ENCODE data around the gene WASHC3. TPM values are rescaled to one million over a fixed set of nuclear protein-coding genes. Genes with fewer than 3 reads are reported as not detected.

WASHC3 gene
- total RNA-seq, 1 experiment from 2014 or later = 24.9 TPM

DNA sequence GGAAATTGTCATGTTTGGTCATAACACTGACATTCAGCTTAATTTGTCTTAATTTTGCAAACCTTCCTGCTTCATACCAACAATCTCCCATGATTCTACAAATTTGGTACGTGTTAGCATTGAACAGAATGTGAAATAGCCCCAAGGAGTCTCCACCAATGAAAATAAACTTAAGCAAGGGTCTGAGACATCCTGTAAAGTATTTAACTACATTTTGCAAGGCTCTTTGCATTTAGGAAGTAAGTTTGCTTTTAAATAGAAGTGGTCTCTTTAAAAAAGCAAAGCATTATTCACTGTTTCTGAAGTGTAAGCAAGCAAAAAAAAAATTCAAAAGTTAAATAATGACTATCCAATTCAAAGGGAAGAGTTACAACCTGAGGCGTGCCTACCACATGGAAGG lies 79.9 kb downstream of the WASHC3 start:
- TF ChIP-seq, protein P1, sequence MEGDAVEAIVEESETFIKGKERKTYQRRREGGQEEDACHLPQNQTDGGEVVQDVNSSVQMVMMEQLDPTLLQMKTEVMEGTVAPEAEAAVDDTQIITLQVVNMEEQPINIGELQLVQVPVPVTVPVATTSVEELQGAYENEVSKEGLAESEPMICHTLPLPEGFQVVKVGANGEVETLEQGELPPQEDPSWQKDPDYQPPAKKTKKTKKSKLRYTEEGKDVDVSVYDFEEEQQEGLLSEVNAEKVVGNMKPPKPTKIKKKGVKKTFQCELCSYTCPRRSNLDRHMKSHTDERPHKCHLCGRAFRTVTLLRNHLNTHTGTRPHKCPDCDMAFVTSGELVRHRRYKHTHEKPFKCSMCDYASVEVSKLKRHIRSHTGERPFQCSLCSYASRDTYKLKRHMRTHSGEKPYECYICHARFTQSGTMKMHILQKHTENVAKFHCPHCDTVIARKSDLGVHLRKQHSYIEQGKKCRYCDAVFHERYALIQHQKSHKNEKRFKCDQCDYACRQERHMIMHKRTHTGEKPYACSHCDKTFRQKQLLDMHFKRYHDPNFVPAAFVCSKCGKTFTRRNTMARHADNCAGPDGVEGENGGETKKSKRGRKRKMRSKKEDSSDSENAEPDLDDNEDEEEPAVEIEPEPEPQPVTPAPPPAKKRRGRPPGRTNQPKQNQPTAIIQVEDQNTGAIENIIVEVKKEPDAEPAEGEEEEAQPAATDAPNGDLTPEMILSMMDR (conservative IDR thresholded peaks at IDR 0.05; ENCODE audit: low read depth, low read length) = no peak
- TF ChIP-seq EZH2 (IDR thresholded peaks at IDR 0.05; ENCODE audit: low read length, unreplicated experiment) (no peak), EZH2phosphoT487 (IDR thresholded peaks at IDR 0.05; ENCODE audit: borderline replicate concordance, low read length) (no peak)
- Histone ChIP-seq H3K27ac (ENCODE audit: low read length) (no peak overlapping the region), H3K9ac (ENCODE audit: low read length) (no peak overlapping the region), H3K9me3 (ENCODE audit: low read length) (no peaks in the 10 kb centered on the region), H3K4me1 (ENCODE audit: insufficient read depth, low read length) (no peaks in the 10 kb centered on the region), H4K20me1 (ENCODE audit: low read length) (no peaks in the 10 kb centered on the region), H3K9me2 (replicated peaks; ENCODE audit: low read length) (no peaks in the 10 kb centered on the region), H3K27me3 (ENCODE audit: low read length) (peaks cover 64% of the 10 kb centered on the region), H3F3A (ENCODE audit: low read length, unreplicated experiment) (no peaks in the 10 kb centered on the region), H3K4me2 (ENCODE audit: low read length) (no peak overlapping the region), H3K79me2 (ENCODE audit: low read length) (no peaks in the 10 kb centered on the region), H3K4me3 (ENCODE audit: low read length) (no peak overlapping the region), H2AFZ (ENCODE audit: low read length) (no peak overlapping the region), H3K36me3 (ENCODE audit: low read depth, low read length) (no peaks in the 10 kb centered on the region)
- POLR2A ChIA-PET (ENCODE audit: unreplicated experiment) = no interaction called here
- no peak for DNase-seq
- no TSS peak for BruUV-seq (replicated peaks)
- no peak for ATAC-seq
- intact Hi-C loops (cut with micrococcal nuclease) = no loop called here
- CTCF ChIA-PET = no interaction called here

- peaks cover 13% of the 10 kb centered on the region; the same call in 1 of the 2 replicates for H3K27me3 ChIP-seq (ENCODE audit: low read length)
- H3K4me1 ChIP-seq (ENCODE audit: insufficient read depth, low read length) = no peaks in the 10 kb centered on the region
- H3K27ac ChIP-seq (ENCODE audit: low read length) = no peak overlapping the region
- ChIA-PET POLR2A (ENCODE audit: unreplicated experiment) (no interaction called here), CTCF (no interaction called here)
- no peaks in the 10 kb centered on the region for H3K9me3 ChIP-seq (ENCODE audit: low read length)
- intact Hi-C loops (cut with micrococcal nuclease) = no loop called here
- no peaks in the 10 kb centered on the region for H3K79me2 ChIP-seq (ENCODE audit: low read length)
- H4K20me1 ChIP-seq (ENCODE audit: low read length) = no peaks in the 10 kb centered on the region
- no peaks in the 10 kb centered on the region for H3K9me2 ChIP-seq (replicated peaks; ENCODE audit: low read length)
- no peaks in the 10 kb centered on the region for H3F3A ChIP-seq (ENCODE audit: low read length, unreplicated experiment)
- TF ChIP-seq EZH2 (IDR thresholded peaks at IDR 0.05; ENCODE audit: low read length, unreplicated experiment) = no peak
- TF ChIP-seq EZH2phosphoT487 (IDR thresholded peaks at IDR 0.05; ENCODE audit: borderline replicate concordance, low read length) = no peak
- TF ChIP-seq, protein P1 (conservative IDR thresholded peaks at IDR 0.05; ENCODE audit: low read depth, low read length) = no peak
- H3K36me3 ChIP-seq (ENCODE audit: low read depth, low read length) = no peaks in the 10 kb centered on the region
- H3K9ac ChIP-seq (ENCODE audit: low read length) = no peak overlapping the region
- DNase-seq = no peak
- ATAC-seq = no peak
- H3K4me3 ChIP-seq (ENCODE audit: low read length) = no peak overlapping the region
- no peak overlapping the region for H2AFZ ChIP-seq (ENCODE audit: low read length)
- H3K4me2 ChIP-seq (ENCODE audit: low read length) = no peak overlapping the region
- no TSS peak for BruUV-seq (replicated peaks)
Observed at GRCh38 chr12:101968770-101969169, 93.0 kb downstream of the WASHC3 start.

DNA sequence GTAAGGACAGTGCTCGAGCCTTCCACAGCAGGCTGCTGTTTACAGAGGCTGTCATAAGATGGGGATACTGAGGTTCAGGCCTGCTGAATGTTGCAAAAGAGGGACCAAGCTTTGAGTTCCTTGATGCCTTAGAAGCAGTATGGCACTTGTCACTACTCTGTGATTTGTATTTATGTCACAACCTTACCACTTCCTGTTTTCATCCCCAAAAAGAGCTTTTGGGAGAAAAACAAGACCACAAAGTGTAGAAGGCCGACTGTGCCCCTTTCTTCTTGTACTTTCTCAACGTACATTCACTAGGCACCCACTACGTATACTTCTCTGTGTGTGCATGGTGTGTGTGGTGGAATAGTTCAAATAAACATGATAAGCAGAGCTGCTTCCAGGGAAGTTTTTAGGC lies 94.3 kb downstream of the WASHC3 start:
- Histone ChIP-seq H3K9me2 (replicated peaks; ENCODE audit: low read length) (no peaks in the 10 kb centered on the region), H3K9me3 (ENCODE audit: low read length) (no peaks in the 10 kb centered on the region), H3K4me3 (ENCODE audit: low read length) (no peak overlapping the region), H3K9ac (ENCODE audit: low read length) (no peak overlapping the region), H3K27ac (ENCODE audit: low read length) (no peak overlapping the region), H2AFZ (ENCODE audit: low read length) (no peak overlapping the region), H3K79me2 (ENCODE audit: low read length) (no peaks in the 10 kb centered on the region), H3K36me3 (ENCODE audit: low read depth, low read length) (no peaks in the 10 kb centered on the region), H4K20me1 (ENCODE audit: low read length) (no peaks in the 10 kb centered on the region), H3K27me3 (ENCODE audit: low read length) (peaks cover 13% of the 10 kb centered on the region; the same call in 1 of the 2 replicates), H3F3A (ENCODE audit: low read length, unreplicated experiment) (no peaks in the 10 kb centered on the region), H3K4me2 (ENCODE audit: low read length) (no peak overlapping the region), H3K4me1 (ENCODE audit: insufficient read depth, low read length) (no peaks in the 10 kb centered on the region)
- no TSS peak for BruUV-seq (replicated peaks)
- intact Hi-C loops (cut with micrococcal nuclease) = no loop called here
- no peak for DNase-seq
- no peak for TF ChIP-seq EZH2 (IDR thresholded peaks at IDR 0.05; ENCODE audit: low read length, unreplicated experiment)
- TF ChIP-seq EZH2phosphoT487 (IDR thresholded peaks at IDR 0.05; ENCODE audit: borderline replicate concordance, low read length) = no peak
- TF ChIP-seq, protein P1 (conservative IDR thresholded peaks at IDR 0.05; ENCODE audit: low read depth, low read length) = no peak
- no peak for ATAC-seq
- ChIA-PET POLR2A (ENCODE audit: unreplicated experiment) (no interaction called here), CTCF (no interaction called here)
